H1 (cell line): ENCODE results near the gene CCDC81. TPM values are rescaled to one million over a fixed set of nuclear protein-coding genes. Genes with fewer than 3 reads are reported as not detected.

Experiments used
- CTCF ChIA-PET: fragments of 300-600 bp; sonication (Branson Sonifier 250); formaldehyde crosslinking; loops from one replicate; lab custom pipeline; 2021; ENCODE audit not compliant: partially characterized antibody; lab: Charles Lee
- POLR2A ChIA-PET: fragments of 300-600 bp; sonication (Branson Sonifier 250); formaldehyde crosslinking; loops from one replicate; lab custom pipeline; 2021; ENCODE audit warnings: inconsistent platforms; ENCODE audit not compliant: partially characterized antibody; lab: Charles Lee
- DNase-seq, 2 experiments: peaks; one replicate each; pipeline versions ENCODE4 v3.0.0 to v3.0.0-alpha.2; 2010 to 2022; ENCODE audit warnings: low spot score in 2 of 2, low read depth in 1 of 2, mixed read lengths in 1 of 2
- FAIRE-seq: peaks from 2 replicates; lab custom pipeline; 2011; peaks lifted over from hg19 to GRCh38; lab: Jason Lieb, UNC
- H2AFZ ChIP-seq: 2 replicates; pipeline ENCODE4 v1.8.1; 2012; ENCODE audit warnings: low read length, inconsistent platforms
- H2AK5ac ChIP-seq: 2 replicates; pipeline ENCODE4 v1.6.1; 2013; ENCODE audit warnings: low read depth, low read length
- H2BK120ac ChIP-seq: replicated peaks from 2 replicates; pipeline ENCODE3; 2013; ENCODE audit warnings: low read depth, low read length, inconsistent platforms
- H2BK12ac ChIP-seq: 2 replicates; pipeline ENCODE4 v1.6.1; 2013; ENCODE audit warnings: low read depth, low read length
- H2BK15ac ChIP-seq: 2 replicates; pipeline ENCODE4 v1.6.1; 2013; ENCODE audit warnings: low read length
- H2BK20ac ChIP-seq: 2 replicates; pipeline ENCODE4 v1.6.1; 2013; ENCODE audit warnings: low read length
- H2BK5ac ChIP-seq: 2 replicates; pipeline ENCODE4 v1.6.1; 2013; ENCODE audit warnings: low read depth, low read length
- H3K14ac ChIP-seq: 2 replicates; pipeline ENCODE4 v1.6.1; 2013; ENCODE audit warnings: inconsistent platforms; ENCODE audit not compliant: insufficient read length
- H3K18ac ChIP-seq: 2 replicates; pipeline ENCODE4 v1.6.1; 2013; ENCODE audit warnings: low read length; ENCODE audit errors: extremely low read depth
- H3K23ac ChIP-seq: 2 replicates; pipeline ENCODE4 v1.6.1; 2013; ENCODE audit warnings: inconsistent platforms; ENCODE audit not compliant: insufficient read length
- H3K23me2 ChIP-seq: 2 replicates; pipeline ENCODE4 v1.6.1; 2013; ENCODE audit warnings: low read depth, low read length
- H3K27ac ChIP-seq: 2 replicates; pipeline ENCODE4 v1.6.1; 2011; ENCODE audit warnings: low read depth, low read length, inconsistent platforms
- H3K27me3 ChIP-seq, 4 experiments: replicated peaks in 1 of 4; 1 replicate in 1 of 4; 2 replicates in 3 of 4; pipeline versions ENCODE4 v1.6.1 to v1.8.1; 2011 to 2013; ENCODE audit warnings: low read length in 3 of 4, mild to moderate bottlenecking in 3 of 4, inconsistent platforms in 2 of 4, mixed read lengths in 2 of 4, moderate library complexity in 1 of 4; ENCODE audit not compliant: control insufficient read depth in 3 of 4, insufficient read depth in 3 of 4; ENCODE audit errors: extremely low read depth in 1 of 4
- H3K36me3 ChIP-seq, 4 experiments: 2 replicates each; pipeline versions ENCODE4 v1.6.1 to v1.8.1; 2011 to 2013; ENCODE audit warnings: mild to moderate bottlenecking in 4 of 4, low read length in 3 of 4, moderate library complexity in 2 of 4, control low read depth in 1 of 4, inconsistent platforms in 1 of 4; ENCODE audit not compliant: insufficient read depth in 4 of 4, control insufficient read depth in 2 of 4
- H3K4ac ChIP-seq: replicated peaks from 2 replicates; pipeline ENCODE3; 2013; ENCODE audit warnings: low read length, low read depth, mixed read lengths, inconsistent platforms; ENCODE audit not compliant: insufficient read length
- H3K4me1 ChIP-seq, 4 experiments: replicated peaks in 1 of 4; 1 replicate in 1 of 4; 2 replicates in 3 of 4; pipeline versions ENCODE4 v1.6.1 to v1.8.1; 2011 to 2013; ENCODE audit warnings: low read length in 3 of 4, inconsistent platforms in 2 of 4, mixed read lengths in 1 of 4; ENCODE audit not compliant: insufficient read depth in 4 of 4, control insufficient read depth in 3 of 4
- H3K4me2 ChIP-seq, 2 experiments: 2 replicates each; pipeline versions ENCODE4 v1.6.1 to v1.8.1; 2011 to 2013; ENCODE audit warnings: low read depth in 2 of 2, low read length in 2 of 2, control low read depth in 1 of 2, inconsistent platforms in 1 of 2, mild to moderate bottlenecking in 1 of 2; ENCODE audit not compliant: insufficient read depth in 1 of 2
- H3K4me3 ChIP-seq, 4 experiments: fragments of 200-600, 300-600 bp in 1 of 4; sonication (generic), shearing (Covaris generic), sonication (Bioruptor Twin) in 1 of 4; 2 replicates each; pipeline versions ENCODE4 v1.5.1 to v1.8.1; 2011 to 2016; ENCODE audit warnings: low read length in 4 of 4, low read depth in 3 of 4, control low read depth in 2 of 4, inconsistent platforms in 2 of 4, mild to moderate bottlenecking in 2 of 4, mixed read lengths in 1 of 4, moderate library complexity in 1 of 4; ENCODE audit not compliant: insufficient read depth in 2 of 4; ENCODE audit errors: extremely low read depth in 1 of 4
- H3K56ac ChIP-seq: replicated peaks from 2 replicates; pipeline ENCODE3; 2013; ENCODE audit warnings: low read depth, mild to moderate bottlenecking, mixed read lengths, low read length, inconsistent platforms; ENCODE audit not compliant: insufficient read length
- H3K79me1 ChIP-seq: 2 replicates; pipeline ENCODE4 v1.6.1; 2013; ENCODE audit warnings: low read depth, low read length, control low read depth
- H3K79me2 ChIP-seq, 2 experiments: 2 replicates each; pipeline versions ENCODE4 v1.6.1 to v1.8.1; 2012 to 2013; ENCODE audit warnings: low read length in 2 of 2, mild to moderate bottlenecking in 2 of 2, inconsistent platforms in 1 of 2; ENCODE audit not compliant: insufficient read depth in 2 of 2, control insufficient read depth in 1 of 2
- H3K9ac ChIP-seq, 4 experiments: replicated peaks in 1 of 4; 1 replicate in 1 of 4; 2 replicates in 3 of 4; pipeline versions ENCODE4 v1.6.1 to v1.8.1; 2011 to 2013; ENCODE audit warnings: low read depth in 3 of 4, low read length in 3 of 4, control low read depth in 2 of 4, mild to moderate bottlenecking in 2 of 4, moderate library complexity in 2 of 4, inconsistent platforms in 1 of 4; ENCODE audit errors: extremely low read depth in 1 of 4
- H3K9me3 ChIP-seq, 2 experiments: 2 replicates each; pipeline versions ENCODE4 v1.6.1 to v1.8.1; 2012 to 2013; ENCODE audit warnings: mild to moderate bottlenecking in 2 of 2, moderate library complexity in 2 of 2, control low read depth in 1 of 2, inconsistent platforms in 1 of 2, low read depth in 1 of 2, low read length in 1 of 2, mixed read lengths in 1 of 2; ENCODE audit not compliant: insufficient read depth in 2 of 2
- H4K20me1 ChIP-seq, 2 experiments: replicated peaks in 1 of 2; 2 replicates each; pipeline versions ENCODE3 to v1.8.1; 2011 to 2013; ENCODE audit warnings: inconsistent platforms in 2 of 2, low read length in 2 of 2, mild to moderate bottlenecking in 1 of 2; ENCODE audit not compliant: insufficient read depth in 2 of 2, control insufficient read depth in 1 of 2
- H4K5ac ChIP-seq: 2 replicates; pipeline ENCODE4 v1.6.1; 2013; ENCODE audit warnings: low read length, low read depth, mixed read lengths, inconsistent platforms; ENCODE audit not compliant: insufficient read length
- H4K8ac ChIP-seq: 2 replicates; pipeline ENCODE4 v1.8.0; 2013; ENCODE audit warnings: mild to moderate bottlenecking, moderate library complexity, low read length, inconsistent platforms; ENCODE audit not compliant: insufficient read depth; ENCODE audit errors: extremely low read depth
- H4K91ac ChIP-seq: replicated peaks from 2 replicates; pipeline ENCODE3; 2013; ENCODE audit warnings: low read length, mixed read lengths, inconsistent platforms; ENCODE audit not compliant: insufficient read length
- ASH2L ChIP-seq: fragments of 200-600, 300-600 bp; sonication (generic); IDR thresholded peaks from one replicate; pipeline ENCODE4 v1.7.1; 2017; ENCODE audit warnings: low read length
- CBX8 ChIP-seq: fragments of 300-800, 300-1000 bp; sonication (generic); IDR thresholded peaks from 2 replicates; pipeline ENCODE4 v1.7.1; 2016; ENCODE audit warnings: low read depth, low read length, borderline replicate concordance
- CHD1 ChIP-seq: IDR thresholded peaks from 2 replicates; pipeline ENCODE4 v1.6.1; 2012; ENCODE audit warnings: low read depth, low read length, improper control_type of control experiment
- EGR1 ChIP-seq: IDR thresholded peaks from 2 replicates; pipeline ENCODE4 v1.6.1; 2011; ENCODE audit warnings: low read depth, low read length, borderline replicate concordance
- EZH2 ChIP-seq: fragments of 200-600 bp; sonication (generic); IDR thresholded peaks from 2 replicates; pipeline ENCODE4 v1.7.1; 2012; ENCODE audit warnings: low read depth, mild to moderate bottlenecking, moderate library complexity, low read length, inconsistent platforms; ENCODE audit not compliant: severe bottlenecking
- FOSL1 ChIP-seq: IDR thresholded peaks from 2 replicates; pipeline ENCODE4 v1.6.1; 2011; ENCODE audit warnings: mild to moderate bottlenecking, low read depth, low read length, moderate library complexity; ENCODE audit not compliant: insufficient read depth
- SAP30 ChIP-seq: fragments of 300-600 bp; sonication (generic); IDR thresholded peaks from 2 replicates; pipeline ENCODE4 v1.7.1; 2012; ENCODE audit warnings: low read length, moderate library complexity, mild to moderate bottlenecking, inconsistent platforms; ENCODE audit not compliant: insufficient read depth, insufficient replicate concordance
- SIX5 ChIP-seq: IDR thresholded peaks from 2 replicates; pipeline ENCODE4 v1.6.1; 2011; ENCODE audit warnings: mild to moderate bottlenecking, low read depth, low read length
- polyA plus RNA-seq, 7 experiments: library from polyadenylated mRNA; depleted of rRNA in 3 of 7; stranded (reverse) in 5 of 7; unstranded in 2 of 7; fragments of >200 nt in 5 of 7; fragments of 200-250 nt in 2 of 7; gene quantifications; 1 replicate in 5 of 7; 2 replicates in 1 of 7; 4 replicates in 1 of 7; pipeline versions ENCODE4 v1.2.1 to v1.2.3, GENCODE V29; 2011 to 2013; ENCODE audit warnings: missing spikeins in 2 of 7, mixed read lengths in 2 of 7
- total RNA-seq: library from RNA; stranded (reverse); fragmentation: NEBNext Ultra II Directional; extraction: Animal tissue kit (Norgen Biotek cat#: 25700); gene quantifications from 2 replicates; pipeline ENCODE4 v1.2.1, GENCODE V29; 2021

Gene CCDC81
- total and polyA plus RNA-seq, 2 of the 8 experiments (the other 6 are each of a cell fraction or from before 2014, with no cell fraction given): 0.30 to 0.58 TPM

- Histone ChIP-seq H2BK20ac (no peak overlapping the region), H3K4me3 (no peak overlapping the region), H3K4me1 (peaks cover 0 to 2% (median 0%) of the 10 kb centered on the region in 4 experiments; a peak in 1 of 7 replicates), H3K9ac (no peak overlapping the region), H4K91ac (no peak overlapping the region), H2BK12ac (no peak overlapping the region), H3K4me2 (no peak overlapping the region), H3K14ac (no peak overlapping the region), H4K8ac (no peak overlapping the region), H3K56ac (no peak overlapping the region), H2BK5ac (no peak overlapping the region), H3K23me2 (peaks cover 5% of the 10 kb centered on the region; the same call in 1 of the 2 replicates), H3K18ac (no peak overlapping the region), H2BK15ac (no peak overlapping the region), H2BK120ac (no peak overlapping the region), H3K27me3 (peaks cover 0 to 3% (median 0%) of the 10 kb centered on the region in 4 experiments; a peak in 2 of 7 replicates), H4K5ac (no peak overlapping the region), H3K9me3 (0 out of 4 replicates have a peak, but pooled peaks cover 0 to 3% of the 10 kb centered on the region in 2 experiments), H2AFZ (no peak overlapping the region), H3K4ac (no peak overlapping the region), H2AK5ac (no peak overlapping the region), H3K79me1 (no peaks in the 10 kb centered on the region), H3K79me2 (no peaks in the 10 kb centered on the region), H3K27ac (no peak overlapping the region), H4K20me1 (no peaks in the 10 kb centered on the region), H3K36me3 (no peaks in the 10 kb centered on the region), H3K23ac (no peak overlapping the region)
- ChIA-PET POLR2A (no interaction called here), CTCF (interaction anchor here (2.9 kb wide), 1 partner anchor 12 kb away, joined by 19 read pairs; no protein-coding TSS in a partner anchor)
- FAIRE-seq (no peak), DNase-seq (no peak)
- no peak for TF ChIP-seq CBX8
- no peak for TF ChIP-seq EGR1
- TF ChIP-seq FOSL1: no peak
- TF ChIP-seq SIX5: no peak
- TF ChIP-seq CHD1: no peak
- TF ChIP-seq EZH2: no peak
- no peak for TF ChIP-seq ASH2L
- TF ChIP-seq SAP30: no peak
These were observed 2.1 kb upstream of the CCDC81 start for GRCh38 chr11:86372586-86372985.
